ENCODE measurements around the gene KRT35.
A peak's percentile ranks its signal among the peaks of the same experiment; 100 is the strongest.

Gene KRT35

DNA sequence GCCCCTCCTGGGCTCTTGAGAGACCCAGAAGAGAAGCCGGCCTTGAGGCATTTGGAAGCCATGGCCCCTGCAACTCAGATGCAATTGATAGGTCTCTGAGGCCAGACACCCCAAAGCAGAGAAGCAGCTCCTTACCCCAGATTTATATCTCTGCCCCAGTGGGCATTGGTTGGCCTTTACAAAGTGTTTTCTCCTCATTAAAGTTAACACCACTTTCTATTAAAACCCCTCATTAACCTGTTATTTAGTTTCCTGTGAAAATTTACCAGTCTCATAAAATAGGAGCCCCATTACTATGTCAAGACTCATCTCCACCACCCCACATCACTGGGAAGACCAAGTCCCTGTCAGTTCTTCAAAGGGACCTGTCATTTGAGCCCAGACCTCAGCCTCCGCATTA, at the start of gene KRT35:
Gene KRT35, minus strand, starts transcription at position 116 of the 400 bp plus-strand sequence. Its CDS starts 54 bp downstream, at position 62.
- H3K27ac ChIP-seq: no peak within 1 kb of the TSS
- DNase-seq (ENCODE audit: low read depth, low spot score): no peak

DNA sequence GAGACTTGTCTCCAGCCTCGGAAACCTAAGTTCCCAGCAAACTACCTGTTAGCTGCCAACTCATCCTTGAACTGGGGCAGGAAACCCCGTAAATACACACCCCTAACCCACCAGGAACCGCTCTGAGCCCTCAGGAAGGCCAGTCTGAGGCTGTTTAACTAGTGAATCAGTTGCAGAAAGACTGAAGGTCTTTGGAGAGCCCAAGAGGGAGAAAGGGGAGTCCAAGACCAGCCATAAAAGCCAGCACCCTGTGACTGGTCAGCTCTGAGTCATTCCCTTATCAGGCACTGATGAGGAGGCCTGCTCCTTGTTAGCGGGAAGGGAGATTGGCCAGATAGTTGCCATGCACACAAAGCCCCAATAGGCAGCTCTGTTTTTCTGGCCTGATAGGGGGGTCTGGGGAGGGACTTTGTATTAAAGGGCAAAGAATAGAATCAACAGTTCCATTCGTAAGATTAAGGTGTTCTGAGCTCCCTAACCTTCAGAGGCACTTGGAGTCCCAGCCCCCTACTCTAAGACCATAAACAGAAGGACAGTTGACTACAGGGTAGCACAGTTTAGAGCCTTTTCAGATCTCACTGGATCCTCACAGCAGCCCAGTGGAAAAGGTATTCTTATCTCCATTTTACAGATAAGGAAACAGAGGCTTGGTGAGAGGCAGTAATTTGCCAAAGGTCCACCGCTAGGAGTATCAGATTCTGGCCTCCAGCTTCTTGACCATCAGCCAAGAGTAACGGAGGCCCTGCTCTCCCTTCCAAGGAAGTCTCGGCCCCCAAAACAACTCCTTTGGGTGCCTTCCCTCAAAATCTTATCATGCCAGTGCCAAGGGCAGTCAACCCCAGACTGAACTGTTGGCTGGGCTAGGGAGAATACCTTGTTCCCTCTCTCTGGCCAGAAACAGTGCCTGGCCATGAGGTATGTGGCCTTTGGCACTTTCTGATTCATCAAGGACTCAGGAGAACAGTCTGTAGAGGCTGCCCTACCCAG, 49.4 kb upstream of the KRT35 start:
- peak overlapping the region; percentile 98 for H3K27ac ChIP-seq
- DNase-seq (ENCODE audit: low read depth, low spot score): no peak

DNA sequence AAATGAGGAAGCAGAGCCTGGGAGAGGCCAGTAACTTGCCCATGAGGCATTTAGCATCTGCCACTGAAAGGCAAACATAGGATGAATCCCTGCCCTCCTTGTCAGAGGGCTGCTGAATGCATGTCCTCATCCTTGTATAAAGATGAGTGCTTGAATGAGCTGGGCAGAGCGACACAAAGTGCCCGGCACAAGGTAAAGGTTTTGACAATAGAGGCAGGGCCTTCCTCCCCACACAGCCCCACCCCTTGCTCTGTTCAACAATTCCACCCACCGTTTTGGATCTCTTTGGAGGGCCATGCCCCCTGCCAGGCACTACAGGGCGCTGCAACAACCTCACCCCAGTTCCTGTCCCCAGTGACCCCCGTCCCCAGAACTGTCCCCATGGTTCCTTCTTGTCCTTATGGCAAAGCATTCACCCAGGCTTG, 48.6 kb upstream of the KRT35 start:
- DNase-seq (ENCODE audit: low read depth, low spot score): no peak
- H3K27ac ChIP-seq: peak overlapping the region; percentile 98

DNA sequence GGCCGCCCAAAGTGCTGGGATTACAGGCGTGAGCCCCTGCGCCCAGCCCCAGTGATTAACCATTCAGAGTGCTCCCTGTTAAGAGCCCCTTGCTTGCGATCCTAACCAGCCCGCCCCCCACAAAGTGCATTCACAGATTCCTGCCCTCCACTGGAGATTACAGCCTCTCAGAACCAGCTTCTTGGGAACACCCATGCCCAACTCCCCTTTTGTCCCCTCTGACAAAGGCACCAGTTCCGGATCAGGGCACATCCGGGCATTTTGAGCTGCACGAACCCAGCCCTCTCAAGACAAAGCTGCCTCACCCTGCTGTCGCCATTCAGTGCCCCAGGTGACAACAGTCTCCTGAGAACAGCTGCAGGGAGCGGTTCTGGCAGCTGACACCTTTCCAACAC, 48.0 kb upstream of the KRT35 start:
- no peak for DNase-seq (ENCODE audit: low read depth, low spot score)
- peak overlapping the region; percentile 98 for H3K27ac ChIP-seq

DNA sequence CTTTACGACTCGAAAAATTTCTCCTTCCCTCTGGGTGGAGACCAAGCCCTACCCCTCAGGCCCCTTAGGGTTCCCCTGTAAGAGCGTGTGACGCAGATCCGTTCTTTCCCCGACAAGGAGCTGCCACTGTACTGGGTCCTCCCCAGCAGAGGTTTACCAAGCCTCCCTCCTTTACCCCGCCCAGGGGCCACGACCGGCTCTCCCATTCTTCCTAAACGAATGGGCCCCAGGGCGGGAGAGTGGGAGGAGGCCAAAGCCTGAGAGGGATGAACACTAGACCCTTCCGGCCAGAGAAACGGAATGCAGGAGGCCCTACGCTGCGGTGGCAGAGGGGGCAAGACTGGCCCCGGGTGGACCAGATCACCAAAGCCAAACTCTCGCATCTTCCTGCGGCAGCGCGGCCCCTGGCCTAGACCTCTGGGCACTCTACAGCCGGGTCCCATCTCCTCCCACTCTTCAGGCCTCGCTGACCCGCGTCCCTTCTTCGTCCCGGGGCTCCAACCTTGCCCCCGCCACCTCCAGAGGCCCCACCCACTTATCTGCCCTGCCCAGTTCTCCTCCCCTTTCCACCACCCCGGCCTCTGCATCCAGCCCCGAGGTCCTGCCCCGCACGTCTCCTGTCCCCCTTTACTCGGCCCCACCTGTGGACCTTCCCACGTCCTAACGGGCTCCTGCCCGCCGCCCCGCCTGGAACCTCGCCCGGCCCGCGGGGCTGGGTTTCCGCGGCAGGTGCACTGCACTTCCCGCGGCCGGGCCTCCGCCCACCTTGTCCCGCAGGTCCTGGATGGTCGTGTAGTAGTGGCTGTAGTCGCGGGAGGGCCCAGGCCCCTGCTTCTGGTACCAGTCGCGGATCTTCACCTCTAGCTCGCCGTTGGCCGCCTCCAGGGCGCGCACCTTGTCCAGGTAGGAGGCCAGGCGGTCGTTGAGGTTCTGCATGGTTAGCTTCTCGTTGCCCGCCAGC, 46.4 kb upstream of the KRT35 start:
- peak overlapping the region; percentile 98 for H3K27ac ChIP-seq

DNA sequence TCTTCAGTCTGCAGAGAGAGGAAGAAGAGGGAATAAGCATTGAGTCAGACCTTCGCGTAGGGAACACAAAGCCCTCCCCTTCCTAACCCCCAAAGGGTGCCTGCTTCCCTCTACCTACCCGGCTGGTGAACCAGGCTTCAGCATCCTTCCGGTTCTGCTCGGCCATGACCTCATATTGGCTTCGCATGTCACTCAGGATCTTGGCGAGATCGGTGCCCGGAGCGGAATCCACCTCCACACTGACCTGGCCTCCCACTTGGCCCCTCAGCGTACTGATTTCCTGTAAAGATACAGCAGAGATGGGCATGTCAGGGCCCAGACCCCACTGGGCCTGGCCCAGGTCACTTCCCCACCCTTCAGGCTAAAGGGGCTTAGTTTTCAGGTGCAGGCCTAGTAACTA, 43.3 kb upstream of the KRT35 start:
- H3K27ac ChIP-seq: peak overlapping the region; percentile 98
- no peak for DNase-seq (ENCODE audit: low read depth, low spot score)

More for the DNA sequence above, 46.4 kb upstream of the KRT35 start:
- DNase-seq (ENCODE audit: low read depth, low spot score): no peak

DNA sequence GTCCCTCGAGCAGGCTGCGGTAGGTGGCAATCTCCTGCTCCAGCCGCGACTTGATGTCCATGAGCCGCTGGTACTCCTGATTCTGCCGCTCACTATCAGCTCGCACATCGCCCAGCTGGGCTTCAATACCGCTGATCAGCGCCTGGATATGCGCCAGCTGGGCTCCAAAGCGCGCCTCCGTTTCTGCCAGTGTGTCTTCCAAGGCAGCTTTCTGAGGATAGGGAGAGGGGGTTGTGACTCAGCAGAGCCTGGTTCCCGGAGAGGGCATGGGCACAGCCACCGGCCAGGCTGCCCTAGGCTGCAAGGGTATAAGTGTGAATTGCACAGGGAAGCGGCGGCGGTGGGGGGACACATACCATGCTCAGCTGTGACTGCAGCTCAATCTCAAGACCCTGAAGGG, 42.8 kb upstream of the KRT35 start:
- H3K27ac ChIP-seq: peak overlapping the region; percentile 98
- DNase-seq (ENCODE audit: low read depth, low spot score): no peak

DNA sequence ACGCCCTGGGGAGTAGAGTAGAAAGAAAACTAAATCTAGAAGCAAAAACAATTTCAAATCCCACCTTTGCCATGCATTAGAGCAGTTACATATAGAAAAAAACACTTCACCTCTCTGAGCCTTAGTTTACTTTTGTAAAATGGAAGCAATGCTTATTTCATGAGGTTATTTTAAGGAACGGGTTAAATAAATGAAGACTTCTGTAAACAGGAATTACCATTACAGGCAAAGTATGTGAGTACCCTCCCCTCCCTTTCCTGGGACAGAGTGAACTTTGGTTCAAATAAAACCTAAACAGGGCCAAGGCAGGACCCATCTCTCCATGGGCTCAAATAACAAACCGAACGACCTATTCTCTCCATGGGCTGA, 42.3 kb upstream of the KRT35 start:
- H3K27ac ChIP-seq: peak overlapping the region; percentile 98
- DNase-seq (ENCODE audit: low read depth, low spot score): no peak

DNA sequence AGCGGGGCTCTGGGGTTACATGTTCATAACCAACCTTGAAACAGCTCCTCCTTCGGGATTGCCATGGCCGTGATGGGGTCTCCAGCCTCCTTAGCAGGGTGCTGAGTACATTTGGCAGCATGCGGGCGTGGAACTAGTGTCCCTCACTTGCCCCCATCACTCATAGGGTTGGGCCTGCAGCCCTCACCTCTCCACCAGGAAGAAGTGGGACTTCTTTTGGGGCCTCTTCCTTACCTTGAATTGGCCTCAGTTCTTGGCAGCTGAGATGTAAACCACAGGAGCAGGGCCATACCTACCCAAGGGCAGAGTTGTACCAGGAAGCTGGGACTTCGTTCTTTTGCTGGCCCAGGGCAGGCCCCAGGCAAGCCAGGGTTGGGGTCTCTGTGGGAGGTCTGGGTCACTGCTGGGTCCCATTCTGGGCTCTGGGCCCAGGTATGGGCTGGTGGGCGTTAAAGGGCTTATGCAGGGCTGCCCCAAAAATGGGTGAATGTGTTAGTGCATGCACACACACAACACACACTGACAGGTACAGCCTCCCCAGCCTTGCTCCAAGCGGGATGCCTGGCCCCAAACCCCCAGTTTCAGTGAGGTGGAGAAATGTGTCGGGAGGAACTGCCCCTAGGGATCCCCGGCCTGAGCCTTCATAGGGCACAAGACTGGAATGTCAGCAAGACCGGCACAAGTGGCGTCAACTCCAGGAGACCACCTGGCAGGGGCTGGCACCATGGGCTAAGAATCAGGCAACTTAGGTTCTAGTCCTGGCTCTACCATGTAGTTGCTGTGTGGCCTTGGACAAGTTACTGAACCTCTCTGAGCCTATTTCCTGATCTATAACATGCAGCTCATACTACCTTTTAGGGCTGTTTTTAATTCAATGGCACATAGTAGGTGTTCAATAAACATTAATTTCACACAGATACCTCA, 41.6 kb upstream of the KRT35 start:
- peak; percentile 95 for DNase-seq (ENCODE audit: low read depth, low spot score)
- peak overlapping the region; percentile 98 for H3K27ac ChIP-seq

DNA sequence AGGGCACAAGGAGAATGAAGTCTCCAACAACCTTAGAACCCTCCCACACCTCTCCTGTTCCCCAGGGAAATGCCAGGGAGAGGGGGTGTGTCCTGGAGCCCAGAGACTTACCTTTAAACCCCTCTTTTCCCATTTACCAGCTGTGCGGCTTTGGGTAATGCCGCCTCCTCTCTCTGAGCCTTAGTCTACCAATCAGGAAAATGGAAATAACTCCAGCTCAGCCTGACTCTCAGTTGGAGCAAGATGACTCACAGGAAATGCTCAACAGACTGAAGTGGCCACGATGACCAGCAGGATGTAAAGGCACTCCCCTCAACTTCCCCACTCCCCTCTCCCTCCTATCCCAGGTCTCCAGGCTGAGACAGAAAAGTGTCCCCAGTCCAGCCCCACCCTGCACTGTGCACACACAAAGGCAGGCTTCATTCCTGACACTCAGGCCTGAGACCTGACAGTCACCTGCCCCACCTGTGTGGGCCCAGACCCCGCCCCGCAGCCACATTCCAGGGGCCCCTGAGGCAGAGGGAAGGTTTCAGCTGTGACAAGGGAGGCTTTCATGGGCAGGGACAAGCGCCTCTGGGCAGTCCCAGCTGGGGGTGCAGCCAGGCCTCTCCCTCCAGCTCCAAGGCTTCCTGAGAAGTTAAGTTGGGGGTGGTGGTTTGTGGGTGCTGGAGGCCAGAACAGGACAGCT, 40.8 kb upstream of the KRT35 start:
- H3K27ac ChIP-seq: peak overlapping the region; percentile 98
- peak; percentile 94 for DNase-seq (ENCODE audit: low read depth, low spot score)

DNA sequence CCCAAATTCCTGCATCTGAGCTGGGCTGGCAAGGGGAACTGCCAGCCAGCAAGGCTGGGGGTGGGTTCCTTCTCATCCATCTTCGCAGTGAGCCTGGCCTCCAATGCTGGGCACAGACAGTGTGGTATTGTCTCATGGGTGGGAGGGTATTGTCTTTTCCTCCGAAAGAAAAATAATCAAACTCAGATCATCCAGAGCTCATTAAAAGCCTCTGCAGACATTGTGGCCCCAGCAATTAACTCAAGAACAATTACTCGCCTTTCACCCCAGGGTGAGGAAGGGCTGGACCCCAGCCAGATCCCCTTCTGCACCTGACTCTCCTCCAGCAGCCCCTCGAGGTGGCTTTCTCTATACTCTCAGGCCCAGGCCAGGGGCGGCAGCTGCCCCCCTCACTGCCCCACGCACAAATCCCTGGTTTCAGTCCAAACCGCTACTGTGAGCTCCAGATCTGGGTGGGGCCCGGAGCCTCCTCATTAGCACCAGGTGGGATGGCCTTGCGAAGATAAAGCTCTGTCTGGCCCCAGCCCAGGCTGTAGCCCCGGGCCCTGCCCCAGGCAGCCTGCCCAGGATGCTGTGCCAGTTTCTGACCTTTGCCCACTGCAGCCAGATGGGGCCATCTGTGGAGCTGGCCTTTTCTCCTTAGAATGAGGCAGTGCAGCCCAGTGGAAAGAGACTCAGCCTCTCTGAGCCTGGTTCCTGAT, 40.0 kb upstream of the KRT35 start:
- peak overlapping the region; percentile 98 for H3K27ac ChIP-seq
- DNase-seq (ENCODE audit: low read depth, low spot score): no peak

DNA sequence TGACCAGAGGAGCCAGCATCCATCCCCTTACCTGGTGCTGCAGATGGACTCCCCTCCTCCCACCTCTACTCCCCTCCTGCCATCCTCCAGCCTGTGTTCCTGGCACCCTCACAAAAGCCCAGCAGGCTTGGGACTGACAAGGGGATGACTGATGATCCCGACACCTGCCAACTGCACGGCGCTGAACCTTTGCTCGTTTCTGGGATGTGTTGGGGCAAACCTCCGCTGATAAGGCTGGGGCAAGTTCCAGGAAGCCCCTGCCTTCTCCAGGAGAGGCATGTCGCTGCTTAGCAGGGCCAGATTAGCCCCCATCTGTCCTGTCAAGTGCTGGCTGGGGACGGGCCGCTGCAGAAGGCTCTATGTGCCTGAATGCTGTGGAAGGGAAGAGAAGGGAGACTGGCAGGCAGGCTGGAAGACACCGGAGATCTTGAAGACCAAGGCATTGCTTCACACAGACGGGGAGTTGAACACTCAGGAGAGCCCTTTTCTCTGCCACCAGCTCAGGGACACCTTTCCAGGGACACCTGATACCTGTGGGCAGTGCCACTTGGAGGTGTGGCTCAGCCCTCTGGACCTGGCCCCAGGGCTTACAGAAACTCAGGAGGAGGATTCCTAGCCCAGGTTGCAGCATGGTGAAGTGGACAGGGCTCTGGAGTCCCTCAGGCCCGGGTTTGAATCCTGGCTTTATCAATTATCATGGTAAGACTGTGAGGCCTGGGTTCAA, 38.7 kb upstream of the KRT35 start:
- H3K27ac ChIP-seq: peak overlapping the region; percentile 98
- DNase-seq (ENCODE audit: low read depth, low spot score): no peak

DNA sequence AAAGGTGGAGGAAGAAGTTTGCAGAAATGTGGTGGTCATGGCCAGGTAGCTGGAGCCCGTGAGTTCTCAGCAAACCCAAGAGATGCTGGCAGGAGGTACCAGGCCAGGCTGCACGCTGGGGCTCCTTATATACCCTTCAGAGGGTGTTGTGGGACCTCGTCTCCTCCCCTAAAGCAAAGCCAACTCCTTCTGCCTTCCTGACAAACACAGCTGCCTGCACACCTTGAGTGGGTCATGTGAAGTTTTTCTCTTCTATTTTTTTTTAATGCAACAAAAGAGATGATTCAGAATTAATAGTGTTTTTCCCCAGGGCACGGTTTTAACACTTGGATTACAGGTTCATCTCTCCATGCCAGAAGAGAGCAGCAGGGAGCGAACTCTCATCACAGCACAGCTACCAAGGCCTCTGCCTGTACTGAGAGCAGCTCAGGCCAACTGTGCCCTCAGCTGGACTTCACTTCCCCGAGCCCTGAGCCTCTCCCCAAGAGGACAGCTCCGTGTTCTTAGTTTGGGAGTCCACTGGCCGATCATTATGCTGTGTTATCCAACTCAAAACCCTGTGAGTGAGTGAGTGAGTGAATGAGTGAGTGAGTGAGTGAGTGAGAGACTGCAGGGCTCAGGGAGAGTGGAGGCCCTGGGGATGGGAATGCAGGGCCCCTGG, 38.0 kb upstream of the KRT35 start, which contains the start of gene KRT15:
Gene KRT15, minus strand, starts transcription at position 102 of the 661 bp plus-strand sequence. Its CDS starts 63 bp downstream, at position 39.
- DNase-seq (ENCODE audit: low read depth, low spot score): no peak
- H3K27ac ChIP-seq: peak within 1 kb of the TSS; percentile 98

DNA sequence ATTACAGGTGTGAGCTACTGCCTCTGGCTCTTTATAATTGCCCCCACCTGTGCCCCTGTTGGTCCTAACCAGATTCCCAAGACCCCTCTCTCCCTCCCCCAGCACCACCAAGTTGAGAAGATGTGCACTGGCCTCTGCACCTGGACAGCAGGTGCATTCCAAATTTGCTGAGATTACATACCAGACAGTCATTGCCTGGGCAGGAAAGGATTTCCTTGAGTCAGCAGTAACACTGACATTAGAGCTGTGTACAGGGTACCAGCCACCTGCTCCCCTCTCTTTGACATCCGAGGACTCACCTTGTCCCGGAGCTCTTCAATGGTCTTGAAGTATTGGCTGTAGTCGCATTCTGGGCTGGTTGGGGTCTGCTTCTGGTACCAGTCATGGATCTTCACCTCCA, 37.1 kb upstream of the KRT35 start:
- no peak for DNase-seq (ENCODE audit: low read depth, low spot score)
- H3K27ac ChIP-seq: peak overlapping the region; percentile 98

DNA sequence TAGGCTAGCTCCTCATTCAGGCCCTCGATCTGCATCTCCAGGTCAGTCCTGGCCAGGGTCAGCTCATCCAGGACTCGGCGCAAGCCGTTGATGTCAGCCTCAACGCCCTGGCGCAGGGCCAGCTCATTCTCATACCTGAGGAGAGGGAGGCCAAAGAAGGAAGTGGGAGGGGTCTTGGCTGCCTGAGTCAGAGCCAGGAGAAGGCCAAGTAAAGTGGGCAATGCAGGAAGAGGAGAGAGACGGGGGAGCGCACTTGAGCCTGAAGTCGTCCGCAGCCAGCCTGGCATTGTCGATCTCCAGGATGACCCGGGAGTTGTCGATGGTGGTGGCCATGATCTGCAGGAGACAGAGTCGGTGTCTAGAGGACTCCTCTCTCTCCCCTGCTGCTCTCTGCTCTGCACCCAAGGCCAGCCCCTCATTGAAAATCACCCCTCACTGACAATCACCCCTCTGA, 35.9 kb upstream of the KRT35 start:
- no peak for DNase-seq (ENCODE audit: low read depth, low spot score)
- H3K27ac ChIP-seq: peak overlapping the region; percentile 98

DNA sequence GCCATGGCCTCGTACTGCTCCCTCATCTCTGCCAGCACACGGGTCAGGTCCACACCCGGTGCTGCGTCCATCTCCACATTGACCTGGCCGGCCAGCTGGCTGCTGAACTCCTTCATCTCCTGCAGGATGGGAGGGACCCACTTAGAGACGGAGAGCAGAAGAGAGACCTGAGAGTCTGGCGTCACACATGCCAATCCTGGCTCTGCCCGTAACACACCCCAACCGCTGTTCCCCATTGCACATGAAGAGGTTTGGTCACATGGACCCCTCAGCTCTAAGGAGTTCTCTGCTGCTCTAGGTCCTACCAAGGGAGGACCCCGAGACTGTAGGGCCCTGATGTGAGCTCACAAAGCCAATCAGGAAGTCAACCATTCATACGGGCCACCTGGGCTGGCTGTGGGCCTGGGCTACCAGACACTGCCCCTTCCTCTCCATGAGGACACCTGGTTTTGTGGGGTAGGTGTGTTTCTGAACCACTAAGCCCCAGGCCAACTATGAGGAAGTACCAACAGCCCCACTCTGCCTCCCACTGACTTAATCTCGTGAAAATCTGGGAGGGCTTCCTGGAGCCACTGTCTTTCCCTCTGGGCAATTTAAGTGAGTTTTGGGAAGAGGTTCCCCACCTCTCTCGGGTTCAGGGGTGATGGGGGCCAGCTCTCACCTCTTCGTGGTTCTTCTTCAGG, 35.3 kb upstream of the KRT35 start:
- peak overlapping the region; percentile 98 for H3K27ac ChIP-seq

DNA sequence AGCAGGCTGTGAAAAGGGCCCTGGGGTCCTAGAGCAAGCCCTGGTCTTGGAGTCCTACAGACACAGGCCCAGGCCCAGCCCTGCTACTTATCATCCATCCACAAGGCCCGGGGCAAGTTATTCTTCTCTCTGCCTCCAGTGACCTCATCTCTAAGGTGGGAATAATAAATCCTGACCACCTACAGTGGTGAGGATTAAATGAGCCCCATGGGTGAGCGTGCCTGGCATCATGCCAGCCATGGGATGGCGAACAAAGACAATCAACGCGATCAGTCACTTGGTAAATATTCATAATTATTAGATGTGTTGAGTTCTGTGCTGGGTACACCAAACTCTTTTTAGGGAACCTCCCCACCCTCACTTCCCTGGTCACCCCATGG, 32.2 kb upstream of the KRT35 start:
- DNase-seq (ENCODE audit: low read depth, low spot score): no peak
- H3K27ac ChIP-seq: peak overlapping the region; percentile 98

More for the DNA sequence above, 35.3 kb upstream of the KRT35 start:
- no peak for DNase-seq (ENCODE audit: low read depth, low spot score)
